ENCODE data around the gene MORN4.
A peak's percentile ranks its signal among the peaks of the same experiment; 100 is the strongest.

The MORN4 gene

GRCh38 chr10:97596101-97597082 lies 36.9 kb downstream of the MORN4 start:
- no peak for FAIRE-seq

GRCh38 chr10:97593421-97593820 lies 39.9 kb downstream of the MORN4 start:
- no peak for FAIRE-seq

GRCh38 chr10:97590748-97591495 lies 42.4 kb downstream of the MORN4 start:
- no peak for FAIRE-seq

GRCh38 chr10:97590082-97590747 lies 43.1 kb downstream of the MORN4 start:
- FAIRE-seq: no peak

DNA sequence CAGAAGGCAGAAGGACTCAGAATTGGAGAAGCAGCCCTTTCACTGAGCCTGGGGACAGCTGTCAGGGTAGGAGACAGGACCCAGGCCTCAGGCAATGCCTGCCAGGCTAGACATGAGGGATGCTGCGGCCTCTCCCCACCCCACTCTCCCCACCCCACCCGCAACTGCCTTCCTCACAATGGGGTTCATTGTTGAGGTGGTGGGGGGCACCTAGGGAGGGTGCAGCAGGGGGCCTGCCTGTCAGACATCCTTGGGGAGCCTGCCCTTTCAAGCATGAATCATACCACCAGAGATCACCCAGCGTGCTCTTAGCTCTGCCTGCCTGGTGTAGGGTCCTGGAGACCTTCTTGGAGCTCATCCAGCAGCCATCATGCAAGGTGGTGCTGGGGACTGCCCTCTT lies 43.8 kb downstream of the MORN4 start, which contains the start of gene C10orf62:
Gene C10orf62, plus strand, starts transcription at position 243 of the 400 bp plus-strand sequence. CDS start 177 bp downstream, outside the sequence.
- no peak for FAIRE-seq

DNA sequence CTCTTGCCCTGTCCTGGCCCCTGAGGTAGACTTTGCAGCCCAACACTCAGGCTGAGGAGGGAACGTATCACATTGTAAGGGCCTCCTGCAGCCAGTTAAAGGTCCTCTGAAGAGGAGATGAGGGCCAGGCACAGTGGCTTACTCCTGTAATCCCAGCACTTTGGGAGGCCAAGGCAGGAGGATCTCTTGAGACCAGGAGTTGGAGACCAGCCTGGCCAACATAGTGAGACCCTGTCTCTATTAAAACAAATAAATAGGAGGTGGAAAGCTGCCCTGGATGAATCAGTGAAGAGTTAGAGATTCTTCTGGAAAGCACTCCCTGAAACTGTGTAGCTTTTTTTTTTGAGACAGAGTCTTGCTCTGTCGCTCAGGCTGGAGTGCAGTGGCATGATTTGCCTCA lies 46.1 kb downstream of the MORN4 start:
- FAIRE-seq: no peak

DNA sequence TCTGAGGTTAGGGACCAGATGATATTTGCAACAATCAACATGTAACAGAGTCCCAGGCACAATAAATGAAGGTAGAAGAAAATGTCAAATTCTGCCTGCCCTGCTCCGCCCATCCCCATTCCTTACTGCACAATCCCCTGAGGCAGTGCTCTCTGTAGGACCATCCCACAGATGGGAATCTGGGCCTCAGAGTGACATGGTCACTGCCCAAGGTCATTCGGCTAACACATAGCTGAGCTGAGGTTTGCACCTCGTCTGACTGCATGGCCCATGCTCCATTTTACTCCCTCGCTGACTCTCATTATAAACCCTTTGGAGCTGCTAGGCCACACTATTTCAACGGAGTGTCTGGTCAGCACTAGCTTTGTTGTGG lies 47.9 kb downstream of the MORN4 start:
- FAIRE-seq: no peak

- no peak for FAIRE-seq
Measured at GRCh38 chr10:97584798-97585438, 48.4 kb downstream of the MORN4 start.

- FAIRE-seq: no peak
Measured at GRCh38 chr10:97584060-97584797, 49.1 kb downstream of the MORN4 start, which contains the start of gene HOGA1. HOGA1 (plus strand) TSS chr10:97584389; CDS start chr10:97584704, 315 bp downstream.

DNA sequence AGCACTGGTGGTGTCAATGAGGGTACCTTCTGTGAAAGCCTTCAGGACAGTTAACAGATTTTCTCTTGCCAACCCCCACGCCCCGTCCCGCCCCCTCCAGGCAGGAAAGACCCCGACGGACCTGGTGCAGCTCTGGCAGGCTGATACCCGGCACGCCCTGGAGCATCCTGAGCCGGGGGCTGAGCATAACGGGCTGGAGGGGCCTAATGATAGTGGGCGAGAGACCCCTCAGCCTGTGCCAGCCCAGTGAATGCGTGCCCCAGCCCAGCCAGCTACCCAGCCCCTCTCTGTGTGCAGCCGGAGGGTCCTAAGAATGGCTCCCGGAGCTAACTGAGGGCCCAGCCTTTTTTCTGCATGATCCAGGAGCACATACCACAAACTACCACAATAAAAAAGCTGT lies 49.8 kb downstream of the MORN4 start:
- no peak for FAIRE-seq

- no peak for FAIRE-seq
Measured at GRCh38 chr10:97582169-97582568, 51.1 kb downstream of the MORN4 start.

- FAIRE-seq: no peak
Measured at GRCh38 chr10:97580421-97581367, 52.6 kb downstream of the MORN4 start.

- no peak for FAIRE-seq
Measured at GRCh38 chr10:97578171-97578844, 55.0 kb downstream of the MORN4 start.

DNA sequence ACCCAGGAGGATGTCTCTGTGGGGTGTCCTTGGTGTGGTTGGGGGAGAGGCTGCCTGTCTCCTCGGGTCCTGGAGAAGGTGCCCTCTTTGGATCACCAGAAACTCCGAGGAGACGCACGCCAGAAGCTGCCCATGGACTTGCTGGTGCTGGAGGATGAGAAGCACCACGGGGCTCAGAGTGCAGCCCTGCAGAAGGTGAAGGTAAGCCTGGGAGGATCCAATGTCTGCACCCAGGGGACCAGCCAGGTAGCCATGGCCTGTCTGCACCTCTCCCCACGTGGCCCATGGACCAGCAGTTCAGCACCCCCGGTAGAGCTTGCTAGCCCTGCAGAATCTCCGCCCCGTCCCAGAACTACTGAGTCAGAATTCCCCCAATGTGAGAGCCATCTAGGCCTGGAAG lies 55.6 kb downstream of the MORN4 start:
- FAIRE-seq: no peak

- peak; percentile 62 for FAIRE-seq
Measured at GRCh38 chr10:97576487-97576886, 56.8 kb downstream of the MORN4 start.

DNA sequence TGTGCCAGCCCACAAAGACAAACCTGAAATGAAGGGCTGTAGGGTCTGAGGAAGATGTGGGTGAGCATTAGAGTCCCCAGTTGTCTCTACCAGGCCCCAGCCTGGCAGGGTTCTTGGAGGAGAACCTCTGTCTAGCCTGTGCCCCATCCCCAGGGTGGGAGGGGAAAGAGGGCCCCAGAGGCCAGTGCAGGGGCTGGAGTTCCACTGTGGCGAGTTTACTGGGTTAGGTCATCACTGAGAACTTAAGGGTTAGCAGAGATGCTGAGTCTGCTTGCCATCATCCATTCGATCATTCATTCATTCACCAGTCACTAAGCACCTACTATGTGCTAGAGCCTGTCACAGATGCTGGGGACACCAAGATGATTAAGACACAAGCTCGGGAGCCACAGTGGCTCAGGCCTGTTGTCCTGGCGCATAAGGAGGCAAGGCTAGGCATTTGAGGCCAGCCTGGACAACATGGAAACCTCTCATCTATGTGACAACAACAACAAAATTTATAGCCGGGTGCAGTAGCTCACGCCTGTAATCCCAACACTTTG lies 58.1 kb downstream of the MORN4 start:
- FAIRE-seq: no peak

- FAIRE-seq: no peak
Measured at GRCh38 chr10:97574374-97575126, 58.8 kb downstream of the MORN4 start.

DNA sequence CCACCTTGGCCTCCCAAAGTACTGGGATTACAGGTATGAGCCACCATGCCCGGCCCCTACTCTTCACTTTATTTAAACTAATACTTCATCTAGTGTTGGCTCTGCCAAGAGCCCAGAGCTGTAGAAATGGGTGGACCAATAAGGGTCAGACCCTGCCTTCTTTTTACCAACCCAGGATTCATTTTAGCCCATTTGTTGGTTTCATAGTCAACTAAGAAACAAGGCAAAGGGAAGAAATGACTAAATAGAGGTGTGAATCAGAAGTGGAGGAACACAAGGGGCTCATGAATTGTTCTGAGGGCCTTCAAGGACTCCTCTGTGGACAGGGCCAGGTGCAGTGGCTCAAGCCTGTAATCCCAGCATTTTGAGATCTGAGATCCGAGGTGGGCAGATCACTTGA lies 59.6 kb downstream of the MORN4 start:
- no peak for FAIRE-seq

DNA sequence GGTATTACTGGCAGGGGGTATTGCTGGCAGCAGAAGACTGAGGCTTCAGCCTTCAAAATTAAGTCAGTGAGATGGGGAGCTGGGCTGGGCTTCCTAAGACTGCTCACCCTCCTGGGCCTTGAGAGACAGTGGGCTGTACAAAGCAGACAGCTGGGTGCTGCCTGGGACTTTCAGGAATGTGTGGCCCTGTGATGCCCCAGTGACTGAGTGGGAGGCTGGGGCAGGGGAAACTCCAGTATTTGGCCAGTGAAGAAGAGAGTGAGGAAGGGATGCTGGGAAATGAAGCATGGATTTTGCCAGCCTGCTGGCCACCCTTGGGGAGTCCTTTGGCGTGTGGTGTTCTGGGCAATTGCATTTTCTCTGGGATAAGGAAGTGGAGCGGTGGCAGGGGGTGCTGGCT lies 60.3 kb downstream of the MORN4 start:
- FAIRE-seq: no peak
